NT2/D1 (cell line): ENCODE measurements around the gene C15orf61.
A peak's percentile ranks its signal among the peaks of the same experiment; 100 is the strongest.

Source experiments
- DNase-seq: peaks from one replicate; pipeline ENCODE4 v3.0.0-alpha.2; 2011; ENCODE audit warnings: low read depth, low spot score
- H3K27me3 ChIP-seq: 2 replicates; pipeline ENCODE4 v1.6.0; 2011; ENCODE audit warnings: mild to moderate bottlenecking; ENCODE audit not compliant: insufficient read length, insufficient read depth
- H3K36me3 ChIP-seq: 2 replicates; pipeline ENCODE4 v1.6.1; 2011; ENCODE audit warnings: mild to moderate bottlenecking, low read length, mixed read lengths; ENCODE audit not compliant: insufficient read depth, insufficient read length
- H3K4me1 ChIP-seq: 2 replicates; pipeline ENCODE4 v1.5.1; 2011; ENCODE audit not compliant: insufficient read depth, insufficient read length
- H3K4me3 ChIP-seq: 2 replicates; pipeline ENCODE4 v1.5.1; 2011; ENCODE audit warnings: low read depth; ENCODE audit not compliant: insufficient read length
- H3K9ac ChIP-seq: 2 replicates; pipeline ENCODE4 v1.6.0; 2011; ENCODE audit warnings: low read depth; ENCODE audit not compliant: insufficient read length
- H3K9me3 ChIP-seq: 2 replicates; pipeline ENCODE4 v1.5.1; 2011; ENCODE audit warnings: mild to moderate bottlenecking, low read length; ENCODE audit not compliant: insufficient read depth
- SUZ12 ChIP-seq: IDR thresholded peaks from 2 replicates; pipeline ENCODE4 v1.6.1; 2011; ENCODE audit not compliant: insufficient read length, insufficient read depth; ENCODE audit errors: extremely low read depth
- YY1 ChIP-seq: IDR thresholded peaks from 2 replicates; pipeline ENCODE4 v1.6.1; 2011; ENCODE audit not compliant: insufficient read length, insufficient read depth
- ZNF274 ChIP-seq: IDR thresholded peaks from 2 replicates; pipeline ENCODE4 v1.6.1; 2011; ENCODE audit warnings: mild to moderate bottlenecking, low read depth, low read length

Gene C15orf61

DNA sequence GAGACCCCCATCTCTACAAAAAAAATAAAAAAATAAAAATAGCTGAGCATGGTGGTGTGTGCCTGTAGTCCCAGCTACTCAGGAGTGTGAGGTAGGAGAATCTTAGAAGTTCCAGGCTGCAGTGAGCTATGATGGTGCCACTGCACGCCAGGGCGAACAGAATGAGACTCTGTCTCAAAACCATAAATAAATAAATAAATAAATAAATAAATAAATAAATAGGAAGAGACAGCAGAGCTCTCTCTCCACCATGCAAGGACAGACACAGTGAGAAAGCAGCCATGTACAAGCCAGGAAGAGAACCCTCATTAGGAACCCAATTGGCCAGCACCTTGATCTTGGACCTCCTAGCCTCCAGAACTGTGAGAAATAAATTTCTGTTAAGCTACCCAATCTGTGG is 5.4 kb upstream of the C15orf61 start:
- DNase-seq = no peak
- Histone ChIP-seq H3K36me3 (peaks cover 17% of the 10 kb centered on the region), H3K9me3 (no peaks in the 10 kb centered on the region), H3K4me1 (no peaks in the 10 kb centered on the region), H3K27me3 (no peaks in the 10 kb centered on the region), H3K9ac (no peak overlapping the region), H3K4me3 (no peak overlapping the region)
- no peak for TF ChIP-seq SUZ12
- no peak for TF ChIP-seq YY1
- no peak for TF ChIP-seq ZNF274

DNA sequence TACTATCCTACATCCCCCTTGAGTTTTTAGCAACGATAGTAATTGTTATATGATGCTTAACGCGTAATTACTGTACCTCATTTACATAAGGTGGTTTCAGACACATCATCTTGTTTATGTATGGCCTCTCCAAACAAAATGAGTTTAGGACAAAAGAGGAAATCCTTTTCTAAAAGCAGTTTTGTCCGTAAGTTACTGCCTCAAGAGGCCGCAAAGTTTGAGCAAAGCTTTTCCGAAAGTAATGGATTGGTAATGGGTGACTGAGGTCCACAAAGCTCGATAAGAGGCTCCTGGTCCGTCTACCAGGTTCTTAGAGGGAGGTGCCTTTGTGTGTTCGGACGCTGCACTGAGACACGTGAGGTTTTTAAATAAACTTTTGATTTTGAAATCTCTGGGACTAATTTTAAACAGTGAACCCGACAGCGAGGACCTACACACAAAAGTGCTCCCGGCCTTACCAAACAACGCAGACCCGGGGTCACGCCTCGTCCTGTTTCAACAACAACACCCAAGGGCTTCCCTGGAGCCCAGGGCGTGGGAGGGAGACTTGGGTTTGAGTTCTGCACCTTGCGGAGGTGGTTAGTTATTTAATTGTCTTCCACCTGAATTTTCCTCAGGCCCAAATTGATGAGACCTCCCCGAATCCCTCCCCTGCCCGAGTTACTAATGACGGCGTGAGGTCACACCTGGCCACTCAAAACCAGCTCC is 456 bp upstream of the C15orf61 start:
- Histone ChIP-seq H3K27me3 (no peaks in the 10 kb centered on the region), H3K9me3 (no peaks in the 10 kb centered on the region), H3K4me1 (no peaks in the 10 kb centered on the region), H3K4me3 (peak overlapping the region; percentile 96), H3K36me3 (peaks cover 4% of the 10 kb centered on the region), H3K9ac (peak overlapping the region; percentile 100)
- TF ChIP-seq SUZ12 = no peak
- TF ChIP-seq YY1 = no peak
- TF ChIP-seq ZNF274 = no peak
- no peak for DNase-seq

DNA sequence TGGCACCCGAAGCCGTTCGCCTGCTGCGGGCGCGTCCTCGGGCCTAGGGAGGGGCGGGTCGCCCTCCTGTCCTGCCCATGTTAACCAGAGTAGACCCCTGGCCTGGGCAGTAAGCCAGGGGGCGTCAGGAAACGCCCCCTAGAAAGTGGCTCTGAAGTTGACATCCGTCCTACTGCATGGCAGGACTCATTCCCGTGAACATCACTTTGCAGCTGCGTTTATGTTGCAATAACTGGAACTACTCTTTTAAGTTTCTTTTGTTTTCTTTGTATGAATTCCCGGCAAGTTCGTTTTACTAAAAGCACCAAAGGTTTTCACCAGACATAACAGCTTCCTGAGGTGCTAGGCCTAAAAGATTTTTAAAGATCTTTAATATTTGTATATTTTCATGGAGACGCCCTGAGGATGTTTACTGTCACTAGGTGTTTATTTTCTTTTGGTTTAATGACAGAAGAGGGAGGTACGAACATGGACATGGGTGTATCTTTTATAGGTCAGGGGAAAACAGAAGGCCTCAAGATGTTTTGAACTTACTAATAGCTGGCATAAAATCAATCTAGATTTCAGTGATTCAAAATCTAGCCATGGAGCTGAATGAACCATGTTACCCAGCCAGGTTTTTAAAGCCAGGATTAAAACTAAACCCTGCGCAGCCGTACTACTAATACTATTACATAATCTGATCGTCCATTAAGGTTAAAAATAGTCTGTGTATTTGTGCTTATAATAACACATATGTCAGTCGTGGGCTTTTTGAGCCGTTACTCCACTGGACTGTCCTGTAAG is 1.0 kb downstream of the C15orf61 start:
- Histone ChIP-seq H3K27me3 (no peaks in the 10 kb centered on the region), H3K4me3 (peak overlapping the region; percentile 96), H3K4me1 (no peaks in the 10 kb centered on the region), H3K9me3 (no peaks in the 10 kb centered on the region), H3K36me3 (peaks cover 4% of the 10 kb centered on the region), H3K9ac (peak overlapping the region; percentile 100)
- DNase-seq = no peak
- TF ChIP-seq YY1 (no peak), ZNF274 (no peak), SUZ12 (no peak)

DNA sequence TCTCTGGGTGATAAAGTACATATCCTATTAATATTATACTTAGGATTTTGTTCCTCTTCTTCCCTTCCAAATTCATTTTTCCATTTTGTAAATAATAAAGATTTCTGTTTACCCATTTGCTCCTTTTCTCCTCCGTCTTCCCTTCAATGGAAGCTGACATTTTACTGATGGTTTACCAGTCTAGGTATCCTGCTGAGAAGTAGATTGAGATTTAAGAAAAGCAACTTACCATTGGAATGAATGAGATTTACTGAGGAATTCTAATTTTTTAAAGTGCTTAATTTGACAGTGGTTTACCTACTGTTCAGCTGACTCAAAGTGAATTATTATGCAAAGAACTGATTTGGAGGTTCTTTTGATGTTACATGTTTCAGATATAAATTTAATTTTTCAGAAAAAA is 2.4 kb downstream of the C15orf61 start:
- no peak for DNase-seq
- Histone ChIP-seq H3K9me3 (no peaks in the 10 kb centered on the region), H3K27me3 (no peaks in the 10 kb centered on the region), H3K9ac (no peak overlapping the region), H3K36me3 (no peaks in the 10 kb centered on the region), H3K4me1 (no peaks in the 10 kb centered on the region), H3K4me3 (no peak overlapping the region)
- no peak for TF ChIP-seq YY1
- no peak for TF ChIP-seq SUZ12
- no peak for TF ChIP-seq ZNF274

DNA sequence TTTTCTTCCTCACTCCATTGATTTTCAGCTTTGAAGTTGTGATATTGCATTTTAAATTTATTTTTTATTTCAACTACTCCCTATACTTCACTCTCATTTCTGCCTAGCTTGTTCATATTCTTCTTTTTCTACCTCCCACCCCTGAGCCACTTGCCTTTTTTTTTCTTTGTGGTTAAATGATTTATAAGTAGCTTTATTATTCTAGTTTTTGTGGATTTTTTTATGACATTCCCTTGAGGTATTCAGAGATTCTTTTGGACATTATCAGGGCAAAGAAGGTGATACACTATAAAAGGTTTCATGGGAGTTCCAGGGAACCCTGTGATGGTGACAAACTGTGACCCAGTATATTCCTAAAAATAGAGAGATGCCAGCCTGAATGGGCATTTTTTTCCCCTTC is 3.3 kb downstream of the C15orf61 start:
- no peak for DNase-seq
- H3K4me3 ChIP-seq = no peak overlapping the region
- no peaks in the 10 kb centered on the region for H3K36me3 ChIP-seq
- H3K27me3 ChIP-seq = no peaks in the 10 kb centered on the region
- TF ChIP-seq ZNF274 (no peak), SUZ12 (no peak), YY1 (no peak)
- H3K9ac ChIP-seq = no peak overlapping the region
- no peaks in the 10 kb centered on the region for H3K9me3 ChIP-seq
- no peaks in the 10 kb centered on the region for H3K4me1 ChIP-seq

DNA sequence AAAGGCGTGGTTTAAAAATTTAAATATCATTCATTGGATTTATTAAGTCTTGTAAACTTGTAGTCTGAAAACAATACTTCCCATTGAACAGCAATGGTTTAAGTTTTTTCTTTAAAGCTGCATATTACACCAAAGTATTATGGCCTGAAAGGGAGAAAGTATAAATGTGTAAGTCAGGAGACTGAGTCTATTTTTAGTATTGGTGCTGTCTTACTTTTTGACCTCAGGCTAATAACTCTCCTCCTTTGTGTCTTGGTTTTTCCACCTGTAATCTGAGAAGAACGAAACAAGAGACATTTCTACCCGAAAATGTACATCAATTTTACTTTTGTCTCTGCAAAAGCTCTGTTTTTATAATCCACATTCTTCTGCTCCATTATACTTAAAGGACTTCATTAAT is 7.6 kb downstream of the C15orf61 start:
- TF ChIP-seq SUZ12 (no peak), YY1 (no peak), ZNF274 (no peak)
- H3K27me3 ChIP-seq = no peaks in the 10 kb centered on the region

DNA sequence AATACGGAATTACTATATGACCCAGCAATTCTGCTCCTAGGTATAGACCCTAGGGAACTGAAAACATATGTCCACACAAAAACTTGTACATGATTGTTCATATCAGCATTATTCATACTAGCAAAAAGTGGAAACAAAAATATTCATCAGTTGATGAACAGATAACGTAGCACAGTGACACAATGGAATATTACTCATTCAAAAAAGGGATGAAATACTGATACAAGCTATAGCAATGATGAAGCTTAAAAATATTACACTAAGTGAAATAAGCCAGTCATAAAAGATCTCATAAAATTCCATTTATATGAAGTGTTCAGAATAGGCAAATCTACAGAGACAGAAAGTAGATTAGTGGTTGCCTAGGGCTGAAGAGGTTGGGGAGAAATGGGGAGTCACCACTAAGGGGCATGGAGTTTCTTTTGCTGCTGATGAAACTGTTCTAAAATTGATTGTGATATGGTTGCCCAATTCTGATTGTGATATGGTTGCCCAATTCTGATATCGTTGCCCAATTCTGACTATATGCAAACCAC is 10.5 kb downstream of the C15orf61 start:
- Histone ChIP-seq H3K36me3 (no peaks in the 10 kb centered on the region), H3K4me1 (no peaks in the 10 kb centered on the region), H3K9ac (no peak overlapping the region), H3K9me3 (no peaks in the 10 kb centered on the region), H3K4me3 (no peak overlapping the region), H3K27me3 (no peaks in the 10 kb centered on the region)
- TF ChIP-seq ZNF274 (no peak), SUZ12 (no peak), YY1 (no peak)
- no peak for DNase-seq

More for the DNA sequence above, 7.6 kb downstream of the C15orf61 start:
- Histone ChIP-seq H3K4me3 (no peak overlapping the region), H3K36me3 (no peaks in the 10 kb centered on the region), H3K4me1 (no peaks in the 10 kb centered on the region), H3K9ac (no peak overlapping the region), H3K9me3 (no peaks in the 10 kb centered on the region)
- no peak for DNase-seq
